HFF-Myc (cell line): ENCODE measurements around the gene RMC1.
"Not testable (repeated sequence)": the region's sequence is repeated elsewhere in the genome, so short reads cannot be mapped to it uniquely, and the experiment has no call there.

Experiments used
- DNase-seq: peaks from one replicate; pipeline ENCODE4 v3.0.0-alpha.2; 2011; ENCODE audit warnings: low read depth; ENCODE audit errors: extremely low read depth
- H3K4me3 ChIP-seq: replicated peaks from 2 replicates; pipeline ENCODE4 v1.5.1; 2011; ENCODE audit warnings: low read depth, mild to moderate bottlenecking, control low read depth, low read length
- CTCF ChIP-seq: IDR thresholded peaks from 2 replicates; pipeline ENCODE4 v1.5.1; 2012; ENCODE audit warnings: mild to moderate bottlenecking, low read depth, low read length, control low read depth; ENCODE audit errors: missing control alignments

The RMC1 gene

GRCh38 chr18:23498877-23499276 lies 4.4 kb upstream of the RMC1 start:
- peak; percentile 41 for DNase-seq
- peak; percentile 95 for TF ChIP-seq CTCF
- H3K4me3 ChIP-seq = no peak overlapping the region

GRCh38 chr18:23499291-23499781 lies 4.0 kb upstream of the RMC1 start:
- DNase-seq = no peak
- no peak overlapping the region for H3K4me3 ChIP-seq
- no peak for TF ChIP-seq CTCF

GRCh38 chr18:23501626-23502025 lies 1.7 kb upstream of the RMC1 start:
- H3K4me3 ChIP-seq = no peak overlapping the region

GRCh38 chr18:23502516-23503037 lies 734 bp upstream of the RMC1 start:
- no peak for DNase-seq
- peak overlapping the region; percentile 78 for H3K4me3 ChIP-seq
- TF ChIP-seq CTCF = no peak

More at GRCh38 chr18:23501626-23502025, 1.7 kb upstream of the RMC1 start:
- no peak for TF ChIP-seq CTCF
- DNase-seq = no peak

GRCh38 chr18:23503963-23504344 lies 643 bp downstream of the RMC1 start:
- no peak for DNase-seq
- no peak for TF ChIP-seq CTCF
- H3K4me3 ChIP-seq = peak overlapping the region; percentile 78

- TF ChIP-seq CTCF = no peak
- peak overlapping the region; percentile 78 for H3K4me3 ChIP-seq
- no peak for DNase-seq
Measured at GRCh38 chr18:23504720-23505119, 1.4 kb downstream of the RMC1 start.

- DNase-seq = no peak
- TF ChIP-seq CTCF = no peak
- H3K4me3 ChIP-seq = no peak overlapping the region
Measured at GRCh38 chr18:23506393-23506792, 3.1 kb downstream of the RMC1 start.

- DNase-seq, H3K4me3 ChIP-seq: not testable (repeated sequence)
Measured at GRCh38 chr18:23510923-23511322, 7.6 kb downstream of the RMC1 start.

- not testable (repeated sequence) for DNase-seq, H3K4me3 ChIP-seq
Measured at GRCh38 chr18:23512216-23512615, 8.9 kb downstream of the RMC1 start.
